ENCODE results near the gene FEZF2. TPM values are rescaled to one million over a fixed set of nuclear protein-coding genes. Genes with fewer than 3 reads are reported as not detected.

Gene FEZF2
- total and polyA plus RNA-seq, 2 of the 13 experiments (the other 11 are each of a cell fraction or from before 2014, with no cell fraction given): not detected

DNA sequence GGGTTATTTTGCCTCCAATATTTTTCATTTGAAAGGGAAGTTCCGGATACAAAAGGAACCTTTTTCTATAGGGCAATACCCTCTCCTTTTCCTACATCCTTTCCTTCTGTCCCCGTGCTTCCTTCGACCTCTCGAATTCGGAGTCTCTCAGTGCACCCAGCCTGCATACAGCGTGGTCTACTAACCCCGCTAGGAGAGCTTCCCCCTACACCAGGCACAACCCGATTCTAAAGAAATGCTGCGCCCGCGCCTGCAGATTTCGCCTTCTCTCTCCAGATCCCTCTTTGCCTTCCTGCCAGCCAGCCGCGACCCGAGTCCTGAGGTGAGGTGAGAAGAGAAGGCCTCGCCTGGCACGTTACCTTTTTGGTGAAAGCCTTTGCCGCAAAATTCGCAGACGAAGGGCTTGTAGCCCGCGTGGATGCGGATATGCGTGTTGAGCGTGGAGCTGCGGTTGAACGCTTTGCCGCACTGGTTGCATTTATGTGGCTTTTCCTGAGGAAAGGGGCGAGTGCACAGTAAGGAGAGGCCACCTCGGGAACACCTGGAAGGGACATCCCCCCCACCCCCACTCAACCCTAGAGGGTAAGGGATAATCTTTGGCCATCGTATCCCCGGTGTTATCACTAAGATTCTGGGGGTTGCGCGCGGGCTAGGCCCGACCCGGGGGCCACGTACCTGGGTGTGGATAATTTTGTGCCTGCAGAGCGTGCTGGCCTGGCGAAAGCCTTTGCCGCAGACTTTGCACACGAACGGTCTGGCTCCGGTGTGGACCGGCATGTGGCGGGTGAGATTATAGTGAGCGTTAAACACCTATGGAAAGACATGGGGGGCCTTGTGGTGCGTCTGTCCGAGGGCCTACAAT lies 2.3 kb downstream of the FEZF2 start:
- BruUV-seq (replicated peaks): no TSS peak
- in situ Hi-C loops (cut with HindIII; ENCODE audit: extremely low pct_ligation_motif_present, low pct_unique_long_range_greater_than_20kb) (no loop called here), intact Hi-C loops (cut with micrococcal nuclease; ENCODE audit: unreplicated experiment) (no loop called here)
- 36% methylated on average over 29 of the region's 49 CpGs for WGBS (ENCODE audit: low lambda C conversion rate)
- no peaks in the 10 kb centered on the region for H3K79me2 ChIP-seq (ENCODE audit: insufficient read depth, low read length)
- no peak overlapping the region for H3K4me2 ChIP-seq (ENCODE audit: low read depth, low read length)
- no peak overlapping the region for H3K4me3 ChIP-seq (replicated peaks in 1 of 3; ENCODE audit: insufficient read depth in 1 of 3, low read depth in 2 of 3, low read length in 3 of 3)
- TF ChIP-seq ZNF614 (CRISPR knock-in tag; IDR thresholded peaks at IDR 0.05; ENCODE audit: borderline replicate concordance): no peak
- TF ChIP-seq EZH2 (conservative IDR thresholded peaks at IDR 0.05; ENCODE audit: low read depth, low read length): peak; percentile 49; the same call in 1 of the 2 replicates
- no peak for FAIRE-seq
- POLR2A ChIA-PET: no interaction called here
- H3K4me1 ChIP-seq (ENCODE audit: insufficient read depth, low read length): no peaks in the 10 kb centered on the region
- no peak for DNase-seq (ENCODE audit: low spot score)
- no peaks in the 10 kb centered on the region for H4K20me1 ChIP-seq (ENCODE audit: insufficient read depth, low read length)
- no peaks in the 10 kb centered on the region for H3K36me3 ChIP-seq (replicated peaks in 1 of 2; ENCODE audit: control insufficient read depth in 1 of 2, insufficient read depth in 2 of 2, low read length in 2 of 2)
- no peak overlapping the region for H2AFZ ChIP-seq (ENCODE audit: low read length)
- no peak overlapping the region for H3K27ac ChIP-seq (ENCODE audit: extremely low read length, insufficient read depth, low read length)
- H3K9ac ChIP-seq (ENCODE audit: insufficient read depth, low read depth, low read length): no peak overlapping the region
- peaks cover 7 to 76% of the 10 kb centered on the region in 2 experiments for H3K27me3 ChIP-seq (ENCODE audit: control insufficient read depth in 1 of 2, insufficient read depth in 2 of 2, low read length in 2 of 2)
- ATAC-seq: no peak
- CTCF ChIA-PET (ENCODE audit: low intra/inter-chr PET ratio, low total read pairs): no interaction called here
- H3K9me3 ChIP-seq (ENCODE audit: low read length): no peaks in the 10 kb centered on the region

DNA sequence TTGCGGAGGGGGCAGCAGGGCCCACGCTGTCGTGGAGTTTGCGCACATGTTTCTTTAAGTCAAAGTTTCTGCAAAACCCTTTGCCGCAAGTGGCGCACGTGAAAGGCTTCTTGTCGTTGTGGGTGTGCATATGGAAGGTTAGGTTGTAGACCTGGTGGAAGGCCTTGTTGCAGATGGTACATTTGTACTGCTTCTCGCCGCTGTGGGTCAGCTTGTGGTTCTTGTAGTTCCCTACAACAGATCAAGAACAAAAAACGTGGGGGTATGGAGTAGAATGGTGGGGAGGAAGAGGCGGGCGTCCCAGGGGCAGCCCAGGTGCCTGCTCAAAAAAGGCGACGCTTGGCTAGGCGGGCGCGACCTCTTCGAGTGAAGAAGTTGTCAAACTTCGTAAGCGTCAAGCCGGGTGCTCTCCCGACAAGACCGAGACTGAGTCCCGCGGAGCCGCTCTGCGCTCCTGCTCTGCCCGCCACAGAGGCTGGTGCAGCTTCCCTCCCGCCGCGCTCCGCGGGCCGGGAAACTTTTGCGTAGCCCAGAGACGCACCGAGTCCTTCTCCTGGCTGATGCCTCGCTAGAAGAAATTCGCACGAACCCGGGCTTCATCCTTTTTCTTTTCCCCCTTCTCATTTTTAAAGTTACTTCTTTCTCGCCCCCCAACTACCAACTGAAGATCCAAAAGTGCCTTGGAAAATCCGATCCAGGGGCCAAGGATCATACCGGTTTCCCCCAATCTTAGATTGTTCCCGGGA lies 3.1 kb downstream of the FEZF2 start:
- no peak for DNase-seq (ENCODE audit: low spot score)
- H3K4me3 ChIP-seq (replicated peaks in 1 of 3; ENCODE audit: insufficient read depth in 1 of 3, low read depth in 2 of 3, low read length in 3 of 3): no peak overlapping the region
- peak; percentile 35; the same call in 2 of the 3 replicates for ATAC-seq
- in situ Hi-C loops (cut with HindIII; ENCODE audit: extremely low pct_ligation_motif_present, low pct_unique_long_range_greater_than_20kb): no loop called here
- peaks cover 4 to 76% of the 10 kb centered on the region in 2 experiments for H3K27me3 ChIP-seq (ENCODE audit: control insufficient read depth in 1 of 2, insufficient read depth in 2 of 2, low read length in 2 of 2)
- no peak overlapping the region for H3K27ac ChIP-seq (ENCODE audit: extremely low read length, insufficient read depth, low read length)
- POLR2A ChIA-PET: no interaction called here
- no peaks in the 10 kb centered on the region for H4K20me1 ChIP-seq (ENCODE audit: insufficient read depth, low read length)
- H2AFZ ChIP-seq (ENCODE audit: low read length): no peak overlapping the region
- H3K36me3 ChIP-seq (replicated peaks in 1 of 2; ENCODE audit: control insufficient read depth in 1 of 2, insufficient read depth in 2 of 2, low read length in 2 of 2): no peaks in the 10 kb centered on the region
- BruUV-seq (replicated peaks): no TSS peak
- intact Hi-C loops (cut with micrococcal nuclease; ENCODE audit: unreplicated experiment): no loop called here
- no peak overlapping the region for H3K4me2 ChIP-seq (ENCODE audit: low read depth, low read length)
- CTCF ChIA-PET (ENCODE audit: low intra/inter-chr PET ratio, low total read pairs): no interaction called here
- H3K4me1 ChIP-seq (ENCODE audit: insufficient read depth, low read length): no peaks in the 10 kb centered on the region
- H3K79me2 ChIP-seq (ENCODE audit: insufficient read depth, low read length): no peaks in the 10 kb centered on the region
- TF ChIP-seq, protein P1, sequence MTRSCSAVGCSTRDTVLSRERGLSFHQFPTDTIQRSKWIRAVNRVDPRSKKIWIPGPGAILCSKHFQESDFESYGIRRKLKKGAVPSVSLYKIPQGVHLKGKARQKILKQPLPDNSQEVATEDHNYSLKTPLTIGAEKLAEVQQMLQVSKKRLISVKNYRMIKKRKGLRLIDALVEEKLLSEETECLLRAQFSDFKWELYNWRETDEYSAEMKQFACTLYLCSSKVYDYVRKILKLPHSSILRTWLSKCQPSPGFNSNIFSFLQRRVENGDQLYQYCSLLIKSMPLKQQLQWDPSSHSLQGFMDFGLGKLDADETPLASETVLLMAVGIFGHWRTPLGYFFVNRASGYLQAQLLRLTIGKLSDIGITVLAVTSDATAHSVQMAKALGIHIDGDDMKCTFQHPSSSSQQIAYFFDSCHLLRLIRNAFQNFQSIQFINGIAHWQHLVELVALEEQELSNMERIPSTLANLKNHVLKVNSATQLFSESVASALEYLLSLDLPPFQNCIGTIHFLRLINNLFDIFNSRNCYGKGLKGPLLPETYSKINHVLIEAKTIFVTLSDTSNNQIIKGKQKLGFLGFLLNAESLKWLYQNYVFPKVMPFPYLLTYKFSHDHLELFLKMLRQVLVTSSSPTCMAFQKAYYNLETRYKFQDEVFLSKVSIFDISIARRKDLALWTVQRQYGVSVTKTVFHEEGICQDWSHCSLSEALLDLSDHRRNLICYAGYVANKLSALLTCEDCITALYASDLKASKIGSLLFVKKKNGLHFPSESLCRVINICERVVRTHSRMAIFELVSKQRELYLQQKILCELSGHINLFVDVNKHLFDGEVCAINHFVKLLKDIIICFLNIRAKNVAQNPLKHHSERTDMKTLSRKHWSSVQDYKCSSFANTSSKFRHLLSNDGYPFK (CRISPR knock-in tag; IDR thresholded peaks at IDR 0.05; ENCODE audit: borderline replicate concordance): no peak
- no peak for TF ChIP-seq SRF (IDR thresholded peaks at IDR 0.05; ENCODE audit: low read depth, low read length)
- 27% methylated on average over 30 of the region's 46 CpGs for WGBS (ENCODE audit: low lambda C conversion rate)
- H3K9me3 ChIP-seq (ENCODE audit: low read length): no peaks in the 10 kb centered on the region
- FAIRE-seq: no peak
- no peak overlapping the region for H3K9ac ChIP-seq (ENCODE audit: insufficient read depth, low read depth, low read length)
